Measurements from ENCODE around the gene SQOR.

DNA sequence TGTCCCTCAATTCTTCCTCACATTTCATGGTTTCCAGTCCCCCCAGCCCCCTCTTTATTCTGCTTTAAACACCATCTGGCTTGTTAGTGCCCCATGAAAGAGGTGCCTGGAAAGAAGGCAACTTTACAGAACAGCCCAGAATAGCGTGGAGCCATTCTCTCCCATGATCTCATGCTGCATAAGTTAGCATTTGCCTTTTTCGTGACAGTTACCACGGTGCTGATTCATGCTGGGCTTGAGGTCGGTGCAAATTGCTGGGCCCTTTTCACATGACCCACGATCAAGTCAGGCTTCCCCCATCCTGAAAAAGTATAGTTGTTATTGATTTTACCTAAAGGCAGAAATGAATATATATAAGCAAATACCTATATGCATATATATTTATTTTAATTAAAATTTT is 29.6 kb downstream of the SQOR start:
- TF ChIP-seq TCF12 (IDR thresholded peaks at IDR 0.05; ENCODE audit: low read depth) (no peak), TAF1 (IDR thresholded peaks at IDR 0.05; ENCODE audit: low read depth) (no peak), CREB1 (IDR thresholded peaks at IDR 0.05; ENCODE audit: low read depth) (no peak)
- TF ChIP-seq, protein P1, sequence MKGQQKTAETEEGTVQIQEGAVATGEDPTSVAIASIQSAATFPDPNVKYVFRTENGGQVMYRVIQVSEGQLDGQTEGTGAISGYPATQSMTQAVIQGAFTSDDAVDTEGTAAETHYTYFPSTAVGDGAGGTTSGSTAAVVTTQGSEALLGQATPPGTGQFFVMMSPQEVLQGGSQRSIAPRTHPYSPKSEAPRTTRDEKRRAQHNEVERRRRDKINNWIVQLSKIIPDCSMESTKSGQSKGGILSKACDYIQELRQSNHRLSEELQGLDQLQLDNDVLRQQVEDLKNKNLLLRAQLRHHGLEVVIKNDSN (IDR thresholded peaks at IDR 0.05), result no peak
- TF ChIP-seq, protein P2, sequence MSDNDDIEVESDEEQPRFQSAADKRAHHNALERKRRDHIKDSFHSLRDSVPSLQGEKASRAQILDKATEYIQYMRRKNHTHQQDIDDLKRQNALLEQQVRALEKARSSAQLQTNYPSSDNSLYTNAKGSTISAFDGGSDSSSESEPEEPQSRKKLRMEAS (IDR thresholded peaks at IDR 0.05), result no peak

Data from Ishikawa (cell line).